Loucy (cell line): ENCODE results near the gene HLX.

Experiments
- CTCF ChIP-seq: fragments of 200-600 bp; sonication (generic); conservative IDR thresholded peaks from 2 replicates; pipeline ENCODE4 v1.5.1; 2014; ENCODE audit warnings: mild to moderate bottlenecking, antibody characterized with exemption, low read length
- EZH2phosphoT487 ChIP-seq: fragments of 200-600 bp; IDR thresholded peaks from 2 replicates; pipeline ENCODE4 v1.6.1; 2018; ENCODE audit warnings: antibody characterized with exemption, mild to moderate bottlenecking, moderate library complexity, borderline replicate concordance

- TF ChIP-seq CTCF = no peak
- no peak for TF ChIP-seq EZH2phosphoT487
Measured at GRCh38 chr1:220906561-220907334, 27.5 kb downstream of the HLX start.
